SKM-1 (cell line): Measurements from ENCODE around the gene SEPTIN11.
"Not testable (repeated sequence)": the region's sequence is repeated elsewhere in the genome, so short reads cannot be mapped to it uniquely, and the experiment has no call there.

ENCODE experiments used
- DNase-seq: peaks from one replicate; lab custom pipeline; 2025; ENCODE audit not compliant: unreplicated experiment; lab: John Stamatoyannopoulos, UW

SEPTIN11 gene

DNA sequence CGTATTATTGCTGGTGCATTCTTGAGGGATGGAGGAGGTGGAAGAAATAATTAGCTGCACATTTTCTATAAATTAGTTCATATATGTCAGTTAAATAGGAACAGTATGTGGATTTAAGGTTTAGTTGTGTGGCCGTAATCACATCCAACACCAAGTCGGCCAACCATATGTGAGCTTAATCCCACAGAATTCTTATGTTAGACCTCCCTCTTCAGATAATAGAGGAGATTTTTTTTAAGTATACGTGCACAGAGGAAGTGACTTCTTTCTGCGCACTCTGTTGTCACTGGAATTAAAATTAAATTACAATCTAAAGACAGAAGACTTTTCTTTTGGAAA is 2.1 kb downstream of the SEPTIN11 start:
- no peak for DNase-seq

DNA sequence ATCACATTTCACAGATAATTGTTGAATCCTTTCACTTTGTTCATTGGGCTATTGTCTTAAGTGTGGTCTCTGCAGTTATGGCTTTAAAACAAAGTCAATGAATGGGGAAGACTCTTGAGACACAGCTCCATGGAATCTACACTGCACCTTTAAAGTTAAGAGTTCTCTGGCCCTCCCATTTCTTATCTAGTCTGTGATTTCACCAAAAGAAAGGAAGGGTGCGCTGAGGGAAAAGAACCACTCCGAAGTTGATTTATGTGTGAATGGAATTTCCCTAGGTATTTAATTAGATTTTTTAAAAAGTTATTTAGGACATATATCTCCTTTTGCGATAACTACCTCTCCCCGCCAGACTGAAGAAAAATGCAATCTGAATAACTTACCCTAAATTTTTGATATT is 2.5 kb downstream of the SEPTIN11 start:
- DNase-seq, result no peak

DNA sequence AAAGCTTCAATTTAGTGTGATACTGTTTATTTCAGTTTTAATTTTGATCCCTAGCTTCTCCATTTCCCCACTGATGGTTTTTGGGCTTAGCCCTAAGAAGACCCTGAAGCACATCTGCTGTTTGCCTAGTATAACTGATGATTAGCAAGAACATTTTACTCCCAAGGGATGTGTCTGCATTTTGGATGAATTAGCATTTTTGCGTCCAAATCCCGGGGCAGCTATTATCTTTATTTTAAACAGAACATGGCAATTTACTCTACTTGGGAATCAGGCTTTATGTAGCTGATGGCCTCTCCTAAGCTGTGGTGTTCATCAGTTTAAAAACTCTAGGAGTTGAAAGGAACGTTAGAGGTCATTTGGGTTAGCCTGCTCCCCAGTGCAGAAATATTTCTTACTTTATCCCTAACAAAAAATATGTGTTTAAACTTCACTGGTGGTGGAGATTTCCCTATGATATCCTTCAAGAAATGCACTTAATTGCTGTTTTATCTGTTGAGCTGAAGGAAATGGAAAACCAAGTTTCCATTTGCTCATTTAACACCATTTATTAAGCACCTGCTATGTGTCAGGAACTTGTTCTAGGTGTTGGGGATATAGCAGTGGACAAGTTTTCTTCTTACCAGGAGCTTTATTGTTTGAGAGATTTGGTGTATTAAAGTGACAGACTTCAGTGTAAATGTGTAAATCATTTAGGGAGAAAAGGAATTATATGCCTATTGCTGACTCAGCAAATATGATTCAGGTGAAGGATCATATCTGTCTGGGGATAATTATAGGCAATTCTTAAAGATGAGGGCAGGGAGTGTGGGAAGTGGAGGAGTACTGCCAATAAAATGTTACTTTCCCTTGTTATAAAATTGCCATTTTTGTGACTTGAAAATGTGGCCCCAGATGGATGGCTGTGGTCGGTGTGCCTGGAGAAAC is 3.4 kb downstream of the SEPTIN11 start:
- DNase-seq, result no peak

DNA sequence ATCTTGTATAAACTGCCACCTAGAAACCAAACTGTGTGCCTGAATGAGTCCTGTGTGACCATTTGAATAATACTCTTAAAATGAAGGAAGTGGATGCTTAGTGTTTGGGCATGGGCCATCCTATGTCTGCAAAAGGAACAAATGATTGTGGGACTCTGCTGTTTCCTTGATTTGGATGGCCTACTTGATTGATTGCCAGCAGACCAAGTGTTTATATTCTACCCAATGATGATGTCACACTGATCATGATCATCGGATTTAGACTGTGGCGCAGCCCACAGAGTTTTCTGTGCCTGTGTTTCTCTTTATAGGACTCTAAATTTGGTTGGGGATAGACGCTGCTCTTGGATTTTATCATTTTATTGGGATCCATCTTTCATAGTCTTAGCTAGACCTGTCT is 4.4 kb downstream of the SEPTIN11 start:
- DNase-seq, result no peak

DNA sequence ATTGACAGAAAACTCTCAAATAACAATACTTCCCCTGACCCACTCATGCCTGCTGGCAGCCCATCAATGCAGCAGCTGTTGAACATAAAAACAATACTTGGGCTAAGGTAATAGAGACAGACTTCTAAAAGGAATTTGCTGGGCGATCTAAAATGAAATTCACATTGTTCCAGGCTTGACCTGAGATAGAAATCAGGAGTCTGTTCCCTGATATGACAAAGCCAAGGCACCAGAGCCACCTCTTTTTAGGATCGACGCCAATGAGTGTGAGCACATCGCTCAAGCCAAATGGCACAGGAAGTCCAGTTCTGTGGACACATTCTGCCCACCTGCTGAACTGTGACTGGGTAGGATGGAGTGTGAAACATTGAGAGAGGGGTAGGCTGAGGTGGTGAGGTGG is 4.9 kb downstream of the SEPTIN11 start:
- DNase-seq, result no peak

DNA sequence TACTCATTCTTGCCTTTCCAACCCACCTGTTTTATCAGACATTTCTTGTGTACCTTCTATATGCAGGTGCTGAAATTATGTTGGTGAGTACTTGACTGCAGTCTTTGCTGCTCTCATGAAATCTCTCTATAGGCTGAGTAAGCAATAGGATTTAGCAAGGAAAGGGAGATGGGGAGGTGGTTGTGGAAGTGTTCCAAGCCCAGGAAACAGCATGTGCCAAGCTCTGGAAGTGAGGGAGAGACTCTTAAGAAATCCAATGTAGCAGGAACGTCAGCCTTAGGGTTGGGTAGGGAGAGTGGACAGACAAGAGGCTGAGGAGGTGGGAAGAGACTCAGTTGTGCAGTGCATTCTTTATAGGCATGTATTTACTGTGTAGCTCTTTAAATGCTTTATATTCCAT is 5.6 kb downstream of the SEPTIN11 start:
- no peak for DNase-seq

DNA sequence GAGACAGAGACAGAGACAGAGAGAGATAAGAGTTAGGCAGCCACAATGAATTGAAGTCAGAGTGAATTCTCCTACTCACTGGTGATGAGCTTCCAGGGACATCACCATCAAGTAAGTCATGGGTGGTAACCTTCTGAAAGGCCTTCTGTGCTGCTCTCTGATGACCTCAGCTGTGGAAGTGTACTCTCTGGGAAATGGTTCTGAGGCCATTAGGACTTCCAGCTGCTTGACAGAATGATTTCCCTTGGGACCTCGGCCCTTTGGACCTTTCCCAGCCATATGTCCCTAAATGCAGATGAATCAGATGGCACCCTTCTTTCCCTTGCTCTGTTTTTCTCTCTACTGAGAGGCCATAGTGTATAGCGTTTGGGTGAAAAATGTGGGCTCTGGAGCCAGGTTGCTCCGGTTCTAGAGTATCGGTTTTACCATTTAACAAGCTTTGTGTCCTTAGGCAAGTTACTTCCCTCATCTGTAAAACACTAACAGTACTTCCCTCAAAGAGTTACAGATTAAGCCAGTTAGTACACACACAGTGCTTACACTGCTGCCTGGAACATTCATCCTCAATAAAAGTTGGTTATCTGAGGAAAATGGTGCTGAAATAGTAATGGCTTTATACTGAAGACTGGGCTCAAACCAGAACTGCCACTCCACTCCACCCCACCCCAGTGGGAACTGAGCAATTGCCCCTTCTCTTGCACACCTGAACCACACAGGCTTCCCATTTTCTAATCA is 7.6 kb downstream of the SEPTIN11 start:
- no peak for DNase-seq

DNA sequence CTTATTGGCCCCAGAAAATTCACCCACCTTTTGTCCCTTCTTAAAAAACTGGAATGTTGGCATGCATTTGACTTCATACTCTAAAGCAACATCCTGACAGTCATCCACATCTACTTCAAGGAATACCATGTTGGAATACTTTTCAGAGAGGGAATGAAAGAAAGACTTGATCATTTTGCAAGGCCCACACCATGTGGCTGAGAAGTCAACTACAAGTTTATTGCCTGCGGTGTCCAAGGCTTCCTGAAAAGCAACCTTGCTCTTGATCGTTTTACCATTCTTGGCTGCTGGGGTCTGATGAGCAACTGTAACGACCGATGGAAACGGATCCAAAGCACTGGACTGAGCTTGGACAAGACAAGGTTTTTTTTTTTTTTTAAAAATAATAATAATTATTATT is 9.3 kb downstream of the SEPTIN11 start:
- no peak for DNase-seq

DNA sequence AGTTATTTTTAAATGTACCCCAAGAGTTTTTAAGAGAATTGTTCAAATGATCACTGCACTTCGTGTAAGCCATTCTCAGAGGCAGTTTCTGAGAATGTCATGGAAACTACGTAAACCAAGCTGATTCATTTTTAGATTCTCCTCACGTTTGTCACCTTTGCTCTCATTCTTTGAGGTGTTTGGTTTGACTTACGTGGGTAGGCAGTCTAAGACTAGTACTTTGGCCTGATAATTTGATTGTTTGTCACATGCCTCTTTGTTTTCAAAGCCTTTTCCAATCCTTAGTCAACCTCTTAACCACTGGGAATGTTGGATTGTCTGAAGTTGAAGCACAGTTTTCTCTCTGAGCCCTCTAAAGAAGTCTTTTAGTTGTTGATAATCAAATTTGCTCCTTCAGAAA is 10.5 kb downstream of the SEPTIN11 start:
- no peak for DNase-seq

DNA sequence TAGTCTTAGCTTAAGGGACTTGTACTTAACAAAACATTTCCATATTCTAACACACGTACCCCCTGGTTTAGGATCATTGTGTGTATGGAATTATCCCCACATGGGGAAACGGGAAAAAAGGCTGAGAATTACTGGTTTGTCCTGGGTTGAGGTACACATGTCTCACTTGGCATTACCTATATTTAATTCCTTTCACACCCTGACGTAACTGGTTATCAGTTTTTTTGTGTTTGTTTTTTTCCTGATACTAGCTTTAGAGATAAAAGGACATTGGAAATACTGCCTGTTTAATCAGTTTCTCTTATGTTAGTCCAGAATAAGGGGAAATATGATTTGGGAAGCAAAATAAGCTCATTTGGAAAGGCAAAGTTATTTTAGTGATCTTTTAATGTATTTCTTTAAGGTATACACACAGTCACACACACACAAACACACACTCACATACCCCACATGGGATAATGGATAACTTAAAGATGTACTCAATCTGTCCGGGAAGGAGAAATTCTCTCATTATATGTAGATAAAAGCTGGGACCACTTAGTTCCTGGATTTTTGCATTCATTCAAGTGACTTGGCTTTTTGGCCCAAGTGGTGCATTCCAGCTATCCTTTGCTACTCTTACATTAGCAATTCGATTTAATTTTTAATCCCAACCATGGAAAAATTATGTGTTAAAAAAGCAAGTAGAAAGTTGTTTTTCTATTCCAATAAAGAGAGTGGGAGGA is 13.0 kb downstream of the SEPTIN11 start:
- DNase-seq, result no peak

DNA sequence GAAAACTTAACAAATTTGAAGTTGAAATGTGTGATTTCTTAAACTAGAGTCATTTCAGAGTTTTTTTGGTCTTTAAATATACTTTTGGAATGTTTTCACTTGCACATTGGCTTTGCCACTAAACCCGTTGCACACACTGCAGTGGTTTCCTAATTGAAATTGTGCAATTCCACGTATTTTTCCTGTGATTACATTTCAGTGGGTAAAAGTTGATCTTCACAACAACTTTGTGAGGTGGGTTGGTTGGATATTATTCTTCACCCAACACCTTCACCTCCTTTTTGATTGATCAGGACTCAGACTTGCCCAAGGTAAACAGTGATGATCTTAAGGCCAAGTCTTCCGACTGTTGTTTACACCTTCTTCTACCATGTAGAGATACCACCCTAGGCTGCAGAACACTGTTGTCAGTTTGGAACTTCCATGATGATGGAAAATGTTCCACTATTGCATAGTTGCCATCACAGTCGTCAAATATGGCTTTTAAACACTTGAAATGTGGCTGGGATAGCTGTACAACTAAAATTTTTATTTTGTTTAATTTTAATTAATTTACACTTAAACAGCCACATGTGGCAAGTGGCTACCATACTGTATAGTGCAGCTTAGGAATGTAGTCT is 13.7 kb downstream of the SEPTIN11 start:
- no peak for DNase-seq

DNA sequence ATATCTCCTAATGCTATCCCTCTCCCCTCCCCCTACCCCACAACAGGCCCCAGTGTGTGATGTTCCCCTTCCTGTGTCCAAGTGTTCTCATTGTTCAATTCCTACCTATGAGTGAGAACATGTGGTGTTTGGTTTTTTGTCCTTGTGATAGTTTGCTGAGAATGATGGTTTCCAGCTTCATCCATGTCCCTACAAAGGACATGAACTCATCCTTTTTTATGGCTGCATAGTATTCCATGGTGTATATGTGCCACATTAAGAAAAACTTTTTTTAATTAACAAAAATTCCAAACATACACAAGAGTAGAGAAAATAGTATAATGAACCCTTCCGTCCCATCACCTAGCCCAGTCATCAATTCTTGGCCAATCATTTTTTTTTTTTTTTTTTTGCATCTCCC is 14.4 kb downstream of the SEPTIN11 start:
- not testable (repeated sequence) for DNase-seq

DNA sequence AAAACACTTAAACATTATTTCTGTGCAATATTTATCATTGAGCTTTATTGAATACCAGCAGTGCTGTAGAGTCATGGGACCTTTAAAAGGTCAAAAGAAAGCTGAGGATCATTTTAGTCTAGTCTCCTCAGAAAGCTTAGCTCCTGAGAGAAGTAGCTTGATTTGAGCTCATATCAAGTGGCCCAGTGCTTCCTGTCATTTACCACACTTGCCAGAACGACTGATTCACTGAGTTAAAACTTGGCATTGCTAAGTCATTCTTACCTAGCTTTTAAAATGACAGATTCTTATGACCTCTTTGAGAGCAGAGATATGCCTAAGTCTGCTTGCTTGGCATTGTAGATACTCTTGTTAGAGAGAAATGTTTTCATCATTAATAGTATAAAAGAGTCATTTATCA is 15.2 kb downstream of the SEPTIN11 start:
- no peak for DNase-seq

DNA sequence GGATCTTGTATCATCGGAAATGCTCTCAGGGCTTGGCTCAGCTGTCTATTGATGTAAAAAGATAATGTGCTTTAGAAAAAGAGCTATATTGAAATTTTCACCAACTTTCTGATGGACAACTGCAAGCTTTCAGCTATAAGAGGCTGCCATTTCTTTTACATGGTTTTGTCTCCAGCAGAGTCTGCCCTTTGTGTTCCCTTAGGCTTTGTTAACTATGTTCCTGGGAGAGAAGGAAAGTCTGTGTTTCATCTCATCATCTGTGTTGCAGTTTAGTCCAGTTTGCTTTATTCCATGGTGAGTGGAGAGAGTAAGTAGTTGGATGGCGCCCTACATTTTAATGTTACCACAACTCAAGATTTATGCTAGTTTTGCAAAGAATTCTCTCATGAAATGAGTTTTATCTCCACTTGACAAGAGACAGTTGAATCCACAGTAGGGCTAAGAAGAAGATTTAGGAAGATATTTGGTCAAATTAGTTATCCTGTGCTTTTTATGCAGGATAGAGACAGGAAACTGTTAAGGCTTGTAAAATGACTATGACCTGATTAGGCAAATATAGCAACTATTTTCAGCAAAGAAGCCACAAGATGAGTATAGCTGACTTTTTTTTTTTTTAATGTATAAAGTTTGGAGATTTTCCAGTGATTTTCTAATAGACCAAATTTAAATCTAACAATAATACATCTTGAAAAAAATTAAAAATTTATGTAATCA is 16.5 kb downstream of the SEPTIN11 start:
- DNase-seq, result no peak

DNA sequence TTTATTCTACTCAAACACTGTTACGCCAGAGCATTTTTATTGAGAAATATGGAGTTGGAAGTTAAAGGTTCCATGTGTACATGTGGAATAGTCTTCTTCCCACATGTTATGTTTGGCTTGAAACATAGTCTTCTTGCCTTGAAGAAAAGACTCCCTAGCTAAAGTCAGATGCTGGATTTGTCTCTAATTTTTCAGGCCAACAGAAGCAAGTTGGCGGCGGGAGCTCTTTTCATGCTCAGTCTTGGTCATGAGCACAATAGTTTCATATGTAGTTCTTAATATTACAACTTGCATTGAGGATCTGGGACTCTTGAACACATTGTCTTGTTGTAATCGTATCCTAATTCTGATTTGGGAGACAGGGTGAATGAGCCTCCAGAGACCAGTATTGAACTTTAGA is 19.4 kb downstream of the SEPTIN11 start:
- DNase-seq, result no peak

DNA sequence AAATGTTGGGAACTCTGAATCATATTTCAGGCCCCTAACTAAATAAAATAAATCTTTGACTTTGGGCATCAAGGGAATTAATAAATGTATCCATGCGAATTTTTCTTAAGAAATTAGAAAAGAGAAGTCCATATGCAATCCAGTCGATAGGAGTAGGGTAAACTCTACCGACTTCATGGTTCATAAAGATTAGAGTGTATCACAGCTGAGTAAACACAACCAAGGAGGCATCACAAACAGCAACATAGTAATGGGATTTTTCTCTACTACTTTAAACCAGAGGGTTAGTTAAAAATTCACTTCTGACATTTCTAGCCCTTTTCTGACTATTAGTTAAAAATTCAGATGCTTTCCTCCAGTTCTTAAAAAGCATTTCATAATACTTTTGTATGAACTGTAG is 19.9 kb downstream of the SEPTIN11 start:
- DNase-seq, result no peak

DNA sequence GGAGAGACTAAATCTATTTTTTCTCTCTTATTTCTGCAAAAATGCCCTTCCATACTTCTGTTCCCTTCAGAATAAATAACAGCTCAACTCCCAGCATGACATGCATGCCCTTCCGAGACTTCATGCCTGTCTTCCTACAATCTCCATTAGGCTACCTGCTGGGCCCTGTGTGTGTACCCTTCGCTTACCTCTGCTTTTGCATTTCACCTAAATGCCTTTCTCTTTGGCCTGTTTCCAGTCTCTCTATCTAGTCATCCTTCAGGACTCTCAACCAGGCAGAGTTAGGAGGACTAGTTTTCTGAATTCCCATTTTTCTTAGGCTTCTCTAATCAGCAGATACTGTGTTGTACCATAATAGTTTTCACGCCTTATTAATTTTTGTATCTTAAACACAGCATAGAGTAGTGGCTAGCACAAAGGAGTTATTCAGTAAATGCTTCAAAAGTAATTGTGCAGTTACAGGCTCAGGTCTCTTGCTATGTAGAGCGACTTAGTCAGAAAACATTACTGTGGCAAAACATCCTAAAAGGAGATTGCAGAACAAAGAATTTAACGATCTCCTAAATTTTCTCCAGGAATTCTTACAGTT is 20.5 kb downstream of the SEPTIN11 start:
- no peak for DNase-seq

DNA sequence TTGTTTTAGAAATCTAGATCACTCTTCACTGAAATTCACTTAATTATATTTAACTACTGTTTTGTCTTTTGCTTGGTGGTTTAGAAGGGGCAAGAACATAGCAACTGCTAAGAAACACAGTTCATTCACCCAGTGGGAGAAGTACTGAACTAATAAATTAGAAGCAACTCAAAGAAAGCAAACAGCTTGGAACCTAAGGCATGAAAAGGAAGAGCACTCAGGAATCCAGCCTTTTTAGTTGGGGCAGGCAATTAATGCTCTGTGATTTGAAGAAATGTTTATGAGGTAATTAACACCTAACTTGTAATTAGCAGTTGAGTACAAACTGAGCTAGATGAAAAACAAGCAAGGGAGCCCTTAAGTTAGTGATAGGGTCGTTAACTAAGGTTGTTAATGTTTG is 22.8 kb downstream of the SEPTIN11 start:
- DNase-seq, result no peak

DNA sequence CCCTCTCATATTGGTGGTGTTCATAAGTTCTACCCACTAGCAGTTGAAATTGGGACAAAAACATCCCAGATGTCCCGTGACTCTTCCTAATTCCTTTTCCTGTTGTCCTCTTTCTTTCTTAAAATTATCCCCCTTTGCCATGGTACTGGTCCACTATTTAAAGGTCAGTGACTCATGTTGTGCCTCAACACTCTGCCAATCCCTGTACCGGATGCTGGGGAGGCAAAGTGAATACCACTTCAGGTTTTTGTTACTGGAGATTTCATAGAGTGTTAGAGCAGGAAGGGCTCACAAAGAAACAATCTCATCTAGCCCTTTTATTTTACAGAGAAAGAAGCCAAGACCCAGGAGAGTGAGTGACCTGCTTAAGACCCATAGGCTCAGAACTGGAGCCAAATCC is 24.6 kb downstream of the SEPTIN11 start:
- no peak for DNase-seq

DNA sequence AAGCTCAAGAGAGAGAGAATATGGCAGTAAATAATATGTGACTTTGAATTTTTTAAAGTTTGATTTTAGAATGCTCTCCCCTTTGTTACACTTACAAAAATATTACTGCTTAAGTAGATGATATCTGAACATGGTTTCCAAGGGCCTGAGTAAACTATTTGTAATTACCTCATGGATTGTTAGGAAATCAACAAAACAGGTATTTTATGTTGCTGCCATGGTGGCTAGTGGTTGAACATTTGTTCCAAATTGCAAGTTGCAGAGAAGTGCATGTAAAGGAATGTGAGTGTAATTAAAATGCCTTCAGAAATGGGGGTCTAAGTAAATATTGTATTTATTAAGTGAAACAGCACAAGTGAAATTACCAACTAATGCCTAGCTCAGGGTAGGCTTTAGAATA is 27.6 kb downstream of the SEPTIN11 start:
- no peak for DNase-seq
